Measurements from ENCODE around the gene KIF23. TPM values are rescaled to one million over a fixed set of nuclear protein-coding genes. Genes with fewer than 3 reads are reported as not detected.

The KIF23 gene
- total RNA-seq, 2 experiments from 2014 or later, result 80.7 to 87.9 TPM

- Mint-ChIP-seq H3K36me3 (ENCODE audit: low read depth) (no peaks in the 10 kb centered on the region), H3K27me3 (ENCODE audit: low read depth) (peaks cover 28% of the 10 kb centered on the region), H3K27ac (peak overlapping the region; percentile 92), H3K4me1 (ENCODE audit: low read depth) (peaks cover 45% of the 10 kb centered on the region), H3K4me3 (peak overlapping the region; percentile 59), H3K9me3 (ENCODE audit: insufficient read depth) (no peaks in the 10 kb centered on the region)
- DNase-seq, result no peak
- ChIA-PET POLR2A (interaction anchor here (1.0 to 3.7 kb wide), 7 partner anchors 9 to 632 kb away, joined by 3 to 36 read pairs (median 3); partner anchors contain the start of genes RPLP1 and TLE3), CTCF (interaction anchor here (1.1 to 5.8 kb wide), 6 partner anchors 8 to 631 kb away, joined by 3 to 41 read pairs (median 8); partner anchors contain the start of gene RPLP1)
- ATAC-seq, result no peak
These were observed 53.5 kb downstream of the KIF23 start for GRCh38 chr15:69467636-69468035.

DNA sequence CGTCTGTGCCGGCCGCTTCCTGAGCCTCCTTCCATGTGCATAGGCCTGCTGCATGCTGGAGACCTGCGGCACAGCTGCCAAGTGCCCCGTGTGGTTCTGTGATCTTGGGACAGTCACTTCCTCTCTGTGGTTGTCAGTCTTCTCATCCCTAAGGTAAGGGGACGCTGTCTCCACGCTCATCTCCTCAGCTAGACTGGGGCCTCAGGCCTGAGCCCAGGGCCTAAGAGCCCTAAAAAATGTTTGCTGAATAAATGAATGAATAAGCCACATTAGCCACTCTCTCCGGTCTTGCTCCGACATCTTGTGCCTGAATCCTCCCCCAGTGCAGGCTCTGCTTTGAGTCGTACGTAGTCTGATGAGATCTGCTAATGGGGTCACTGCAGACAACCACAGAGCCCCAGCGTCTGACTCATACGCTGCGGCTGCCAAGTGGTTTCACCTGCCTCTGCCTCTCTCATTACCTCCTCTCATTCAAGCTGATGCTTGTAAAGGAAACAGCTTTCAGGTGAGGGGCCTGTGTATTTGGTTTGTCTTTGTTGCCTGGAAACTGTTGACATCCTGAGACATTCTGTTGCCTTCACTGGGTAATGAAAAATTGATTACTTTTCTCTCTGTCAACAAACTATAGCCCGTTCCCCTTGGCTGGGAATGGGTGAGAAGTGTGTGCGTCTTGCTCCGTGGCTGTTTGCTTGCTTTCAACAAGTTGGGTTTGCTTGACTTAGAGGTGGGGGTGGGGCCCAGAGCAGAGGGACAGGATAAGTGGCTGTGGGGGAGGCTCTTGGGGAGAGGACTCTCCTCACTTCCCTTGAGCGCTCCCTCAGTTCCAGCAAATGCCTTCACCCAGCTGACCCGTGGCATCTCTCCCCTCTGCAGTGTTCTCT, 54.3 kb downstream of the KIF23 start:
- peak overlapping the region; percentile 59 for H3K4me3 Mint-ChIP-seq
- ChIA-PET POLR2A (interaction anchor here (0.8 to 3.7 kb wide), 7 partner anchors 11 to 1023 kb away, joined by 3 to 36 read pairs (median 3); partner anchors contain the start of genes RPLP1 and TLE3), CTCF (interaction anchor here (0.8 to 5.8 kb wide), 8 partner anchors 9 to 816 kb away, joined by 3 to 41 read pairs (median 4); partner anchors contain the start of gene RPLP1)
- DNase-seq, result peak; percentile 93
- no peaks in the 10 kb centered on the region for H3K36me3 Mint-ChIP-seq (ENCODE audit: low read depth)
- H3K9me3 Mint-ChIP-seq (ENCODE audit: insufficient read depth), result no peaks in the 10 kb centered on the region
- peaks cover 39% of the 10 kb centered on the region for H3K4me1 Mint-ChIP-seq (ENCODE audit: low read depth)
- H3K27me3 Mint-ChIP-seq (ENCODE audit: low read depth), result peaks cover 28% of the 10 kb centered on the region
- peak overlapping the region; percentile 92 for H3K27ac Mint-ChIP-seq
- peak; percentile 95 for ATAC-seq

- Mint-ChIP-seq H3K4me3 (peak overlapping the region; percentile 37), H3K4me1 (ENCODE audit: low read depth) (peaks cover 36% of the 10 kb centered on the region), H3K36me3 (ENCODE audit: low read depth) (no peaks in the 10 kb centered on the region), H3K9me3 (ENCODE audit: insufficient read depth) (no peaks in the 10 kb centered on the region), H3K27me3 (ENCODE audit: low read depth) (peaks cover 29% of the 10 kb centered on the region), H3K27ac (peak overlapping the region; percentile 92)
- no peak for ATAC-seq
- DNase-seq, result no peak
- ChIA-PET POLR2A (interaction anchor here (0.8 to 3.7 kb wide), 4 partner anchors 17 to 1022 kb away, joined by 3 to 36 read pairs (median 4); partner anchors contain the start of gene RPLP1), CTCF (interaction anchor here (0.8 to 5.8 kb wide), 5 partner anchors 8 to 411 kb away, joined by 3 to 41 read pairs (median 7); partner anchors contain the start of gene RPLP1)
These were observed 55.5 kb downstream of the KIF23 start for GRCh38 chr15:69469467-69470201.

DNA sequence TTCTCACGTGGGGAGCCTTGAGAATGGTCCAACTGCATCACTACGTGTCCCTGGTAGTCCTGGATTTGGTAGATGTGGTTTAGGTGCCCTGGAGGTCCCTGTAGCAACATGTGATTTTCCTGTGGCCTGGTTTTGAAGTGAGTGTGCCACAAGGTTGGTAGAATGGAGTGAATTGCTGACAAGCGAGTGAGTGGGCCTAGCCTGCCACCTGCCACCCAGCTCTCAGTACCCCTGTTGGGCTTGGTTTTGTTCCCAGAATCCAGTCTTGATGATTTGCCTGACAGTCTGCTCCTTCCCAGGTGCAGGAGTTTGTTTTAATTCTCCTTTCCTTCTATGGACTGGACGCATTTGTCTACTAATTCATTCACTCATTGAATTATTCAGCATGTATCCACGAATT, 57.9 kb downstream of the KIF23 start:
- Mint-ChIP-seq H3K4me3 (no peak overlapping the region), H3K27ac (no peak overlapping the region), H3K9me3 (ENCODE audit: insufficient read depth) (no peaks in the 10 kb centered on the region), H3K27me3 (ENCODE audit: low read depth) (peaks cover 26% of the 10 kb centered on the region), H3K36me3 (ENCODE audit: low read depth) (no peaks in the 10 kb centered on the region), H3K4me1 (ENCODE audit: low read depth) (peaks cover 27% of the 10 kb centered on the region)
- ChIA-PET POLR2A (interaction anchor here (0.9 kb wide), 1 partner anchor 19 kb away, joined by 3 read pairs; the partner anchor contains the start of gene RPLP1), CTCF (interaction anchor here (1.2 to 1.6 kb wide), 3 partner anchors 9 to 995 kb away, joined by 3 to 6 read pairs (median 6); no protein-coding TSS in a partner anchor)
- DNase-seq (no peak), ATAC-seq (no peak)

- POLR2A ChIA-PET, result no interaction called here
- Mint-ChIP-seq H3K4me1 (ENCODE audit: low read depth) (peaks cover 22% of the 10 kb centered on the region), H3K27me3 (ENCODE audit: low read depth) (peaks cover 26% of the 10 kb centered on the region), H3K27ac (no peak overlapping the region), H3K4me3 (no peak overlapping the region), H3K36me3 (ENCODE audit: low read depth) (no peaks in the 10 kb centered on the region), H3K9me3 (ENCODE audit: insufficient read depth) (no peaks in the 10 kb centered on the region)
- ATAC-seq (no peak), DNase-seq (no peak)
- CTCF ChIA-PET, result interaction anchor here (1.2 to 1.6 kb wide), 3 partner anchors 10 to 995 kb away, joined by 3 to 6 read pairs (median 6); no protein-coding TSS in a partner anchor
These were observed 58.4 kb downstream of the KIF23 start for GRCh38 chr15:69472562-69472961.

- Mint-ChIP-seq H3K36me3 (ENCODE audit: low read depth) (no peaks in the 10 kb centered on the region), H3K27ac (no peak overlapping the region), H3K4me1 (ENCODE audit: low read depth) (peaks cover 8% of the 10 kb centered on the region), H3K4me3 (no peak overlapping the region), H3K9me3 (ENCODE audit: insufficient read depth) (no peaks in the 10 kb centered on the region), H3K27me3 (ENCODE audit: low read depth) (peaks cover 26% of the 10 kb centered on the region)
- ATAC-seq (no peak), DNase-seq (no peak)
- ChIA-PET CTCF (interaction anchor here (0.7 to 5.8 kb wide), 10 partner anchors 8 to 1095 kb away, joined by 3 to 57 read pairs (median 5); partner anchors contain the start of gene TLE3), POLR2A (no interaction called here)
These were observed 60.1 kb downstream of the KIF23 start for GRCh38 chr15:69474291-69474690.

DNA sequence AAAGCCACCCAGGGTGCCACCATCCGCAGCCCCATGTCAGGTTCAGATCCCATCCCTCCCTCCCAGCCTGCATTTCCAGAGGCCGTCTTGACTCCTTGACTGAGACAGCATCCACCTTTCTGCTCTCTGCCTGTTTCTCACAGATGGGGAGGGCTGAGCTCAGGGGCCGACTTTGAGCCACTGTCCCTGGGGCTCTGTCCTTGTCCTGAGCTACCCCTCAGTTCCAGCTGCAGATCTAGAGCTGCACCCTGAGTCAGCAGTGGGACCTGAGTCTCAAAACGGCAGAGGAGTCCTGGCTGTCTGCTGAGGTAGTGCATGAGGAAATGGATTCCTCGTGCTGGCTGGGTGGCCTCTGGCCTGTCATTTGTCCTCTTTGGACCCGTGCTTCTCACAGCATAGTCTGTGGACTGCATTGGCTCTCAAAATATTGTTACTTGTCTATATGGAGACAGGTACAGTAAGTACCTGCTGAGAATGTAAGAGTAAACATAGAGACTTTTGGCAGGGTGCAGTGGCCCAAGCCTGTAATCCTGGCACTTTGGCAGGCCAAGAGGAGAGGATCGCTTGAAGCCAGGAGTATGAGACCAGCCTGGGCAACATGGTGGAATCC, 60.8 kb downstream of the KIF23 start:
- Mint-ChIP-seq H3K27me3 (ENCODE audit: low read depth) (peaks cover 31% of the 10 kb centered on the region), H3K36me3 (ENCODE audit: low read depth) (no peaks in the 10 kb centered on the region), H3K27ac (no peak overlapping the region), H3K4me1 (ENCODE audit: low read depth) (peaks cover 4% of the 10 kb centered on the region), H3K9me3 (ENCODE audit: insufficient read depth) (peaks cover 6% of the 10 kb centered on the region), H3K4me3 (no peak overlapping the region)
- no peak for ATAC-seq
- CTCF ChIA-PET, result interaction anchor here (0.5 to 5.8 kb wide), 19 partner anchors 9 to 1094 kb away, joined by 3 to 57 read pairs (median 4); partner anchors contain the start of gene TLE3
- POLR2A ChIA-PET, result no interaction called here
- no peak for DNase-seq

- Mint-ChIP-seq H3K36me3 (ENCODE audit: low read depth) (no peaks in the 10 kb centered on the region), H3K4me3 (no peak overlapping the region), H3K27me3 (ENCODE audit: low read depth) (peaks cover 34% of the 10 kb centered on the region), H3K9me3 (ENCODE audit: insufficient read depth) (peaks cover 7% of the 10 kb centered on the region), H3K27ac (no peak overlapping the region), H3K4me1 (ENCODE audit: low read depth) (peaks cover 4% of the 10 kb centered on the region)
- CTCF ChIA-PET, result interaction anchor here (0.5 to 5.8 kb wide), 43 partner anchors 9 to 1339 kb away, joined by 3 to 57 read pairs (median 3); partner anchors contain the start of gene TLE3
- POLR2A ChIA-PET, result no interaction called here
- peak; percentile 79 for DNase-seq
- peak; percentile 74 for ATAC-seq
These were observed 61.7 kb downstream of the KIF23 start for GRCh38 chr15:69475769-69476358.

GRCh38 chr15:69476704-69477473, 62.7 kb downstream of the KIF23 start:
- CTCF ChIA-PET, result interaction anchor here (0.7 to 5.8 kb wide), 31 partner anchors 8 to 1338 kb away, joined by 3 to 57 read pairs (median 4); partner anchors contain the start of gene RPLP1
- POLR2A ChIA-PET, result no interaction called here
- H3K4me3 Mint-ChIP-seq, result no peak overlapping the region
- no peaks in the 10 kb centered on the region for H3K36me3 Mint-ChIP-seq (ENCODE audit: low read depth)
- ATAC-seq (no peak), DNase-seq (no peak)
- H3K9me3 Mint-ChIP-seq (ENCODE audit: insufficient read depth), result peaks cover 7% of the 10 kb centered on the region
- H3K27ac Mint-ChIP-seq, result no peak overlapping the region
- peaks cover 28% of the 10 kb centered on the region for H3K27me3 Mint-ChIP-seq (ENCODE audit: low read depth)
- peaks cover 4% of the 10 kb centered on the region for H3K4me1 Mint-ChIP-seq (ENCODE audit: low read depth)

- H3K4me1 Mint-ChIP-seq (ENCODE audit: low read depth), result peaks cover 4% of the 10 kb centered on the region
- H3K9me3 Mint-ChIP-seq (ENCODE audit: insufficient read depth), result peaks cover 7% of the 10 kb centered on the region
- peak; percentile 60 for DNase-seq
- CTCF ChIA-PET, result interaction anchor here (0.6 to 5.8 kb wide), 20 partner anchors 10 to 1244 kb away, joined by 3 to 57 read pairs (median 4); partner anchors contain the start of gene TLE3
- POLR2A ChIA-PET, result no interaction called here
- H3K27me3 Mint-ChIP-seq (ENCODE audit: low read depth), result peaks cover 22% of the 10 kb centered on the region
- H3K36me3 Mint-ChIP-seq (ENCODE audit: low read depth), result no peaks in the 10 kb centered on the region
- no peak overlapping the region for H3K27ac Mint-ChIP-seq
- peak; percentile 58 for ATAC-seq
- H3K4me3 Mint-ChIP-seq, result no peak overlapping the region
These were observed 64.2 kb downstream of the KIF23 start for GRCh38 chr15:69478259-69478781.

All from activated CD8-positive, alpha-beta T cell treated with anti-CD3 and anti-CD28 coated beads, Interleukin-2, amount 10 ng/mL, durations not matched to agents 7 days and 5 days (primary cell).